Tibial nerve (tissue), 4 donors: Measurements from ENCODE around the gene OSBPL8.

ENCODE experiments used
- CTCF ChIP-seq, 5 experiments: fragments of 200-600 bp in 3 of 5; fragments of 450-650 bp in 2 of 5; sonication (generic) in 3 of 5; IDR thresholded peaks; one replicate each; pipeline ENCODE4 v1.5.1; 2016 to 2019; ENCODE audit warnings: antibody characterized with exemption in 5 of 5, mild to moderate bottlenecking in 3 of 5, moderate library complexity in 2 of 5
- EP300 ChIP-seq, 2 donors: sonication (generic); formaldehyde crosslinking; IDR thresholded peaks; one replicate each; pipeline ENCODE4 v1.6.1; 2017; ENCODE audit warnings: antibody characterized with exemption in 2 of 2, mild to moderate bottlenecking in 1 of 2
- POLR2A ChIP-seq, 2 donors: fragments of 450-650 bp; IDR thresholded peaks; one replicate each; pipeline ENCODE4 v1.6.1; 2017; ENCODE audit warnings: antibody characterized with exemption in 2 of 2, mild to moderate bottlenecking in 2 of 2, moderate library complexity in 2 of 2

GRCh38 chr12:76420222-76420621 lies 139.3 kb downstream of the OSBPL8 start:
- TF ChIP-seq CTCF (IDR thresholded peaks at IDR 0.05) = no peak
- no peak for TF ChIP-seq EP300 (IDR thresholded peaks at IDR 0.05)
- TF ChIP-seq POLR2A (IDR thresholded peaks at IDR 0.05) = no peak
